ENCODE data around the gene HIRA. TPM values are rescaled to one million over a fixed set of nuclear protein-coding genes. Genes with fewer than 3 reads are reported as not detected.

The HIRA gene
- polyA plus RNA-seq, 2 donors = 4.5 to 11.5 TPM

DNA sequence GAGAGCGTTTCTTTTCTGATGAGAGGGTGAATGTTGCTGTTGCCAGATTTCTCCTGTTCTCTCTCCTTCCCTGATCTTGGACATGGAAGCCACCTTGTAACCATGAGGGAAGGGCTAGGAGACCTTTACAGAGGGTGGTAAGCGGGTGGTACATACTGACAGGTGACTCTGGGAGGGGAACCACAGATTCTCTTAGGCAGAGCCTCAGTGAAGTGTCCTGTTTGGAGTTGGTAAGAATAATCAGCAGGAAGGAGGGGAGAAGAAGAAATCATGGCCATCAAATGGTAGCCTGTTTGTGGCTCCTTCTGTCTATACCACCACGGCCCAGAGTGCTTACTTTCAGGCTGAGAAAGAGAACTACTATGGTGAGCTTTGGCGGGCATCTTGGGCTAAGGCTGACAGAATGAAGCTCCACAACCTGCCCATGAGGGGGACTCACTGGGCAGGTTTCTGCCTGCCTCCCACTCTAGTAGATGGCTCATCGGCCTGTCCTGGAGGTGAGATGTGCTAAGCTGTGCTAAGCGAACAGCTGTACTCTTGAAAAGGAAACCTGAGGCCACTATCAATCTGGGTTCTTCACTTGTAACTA lies 84.8 kb downstream of the HIRA start:
- WGBS, 2 donors = 96 to 97% methylated on average over 6 of the region's 6 CpGs
- Histone ChIP-seq H3K36me3 (ENCODE audit: control insufficient read depth in 2 of 2, insufficient read depth in 2 of 2, low read length in 1 of 2) (peaks cover 3 to 28% of the 10 kb centered on the region in 2 donors), H3K27me3 (ENCODE audit: control insufficient read depth in 1 of 2, insufficient read depth in 2 of 2, low read length in 2 of 2) (no peaks in the 10 kb centered on the region), H3K4me1 (ENCODE audit: control insufficient read depth in 2 of 2, insufficient read depth in 2 of 2, low read length in 1 of 2) (no peaks in the 10 kb centered on the region), H3K4me3 (ENCODE audit: low read depth in 1 of 2, low read length in 2 of 2) (no peak overlapping the region), H3K27ac (ENCODE audit: low read depth in 2 of 2, low read length in 1 of 2) (no peak overlapping the region), H3K9me3 (ENCODE audit: control insufficient read depth in 2 of 2, insufficient read depth in 1 of 2, low read depth in 1 of 2, low read length in 1 of 2) (no peaks in the 10 kb centered on the region)

DNA sequence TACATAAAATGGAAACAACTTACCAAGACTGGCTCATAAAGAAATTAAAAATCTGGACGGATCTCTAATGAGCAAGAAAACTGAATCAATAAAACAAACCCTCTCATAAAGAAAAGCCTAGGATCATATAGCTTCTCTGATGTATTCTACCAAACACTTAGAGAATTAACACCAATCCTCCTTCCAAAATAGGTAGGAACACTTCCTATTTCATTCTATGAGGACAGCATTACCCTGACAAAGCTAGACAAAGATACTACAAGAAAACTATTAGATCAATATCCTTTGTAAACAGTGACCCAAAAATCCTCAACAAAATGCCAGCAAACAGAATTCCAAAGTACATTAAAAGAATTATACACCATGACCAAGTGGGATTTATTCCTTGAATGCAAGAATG lies 87.1 kb downstream of the HIRA start:
- 75 to 95% methylated on average over 1 of the region's 1 CpG for WGBS, 2 donors
- Histone ChIP-seq H3K9me3 (ENCODE audit: control insufficient read depth in 2 of 2, insufficient read depth in 1 of 2, low read depth in 1 of 2, low read length in 1 of 2) (no peaks in the 10 kb centered on the region), H3K27me3 (ENCODE audit: control insufficient read depth in 1 of 2, insufficient read depth in 2 of 2, low read length in 2 of 2) (no peaks in the 10 kb centered on the region), H3K4me3 (ENCODE audit: low read depth in 1 of 2, low read length in 2 of 2) (no peak overlapping the region), H3K36me3 (ENCODE audit: control insufficient read depth in 2 of 2, insufficient read depth in 2 of 2, low read length in 1 of 2) (peaks cover 3 to 8% of the 10 kb centered on the region in 2 donors), H3K4me1 (ENCODE audit: control insufficient read depth in 2 of 2, insufficient read depth in 2 of 2, low read length in 1 of 2) (no peaks in the 10 kb centered on the region), H3K27ac (ENCODE audit: low read depth in 2 of 2, low read length in 1 of 2) (no peak overlapping the region)

DNA sequence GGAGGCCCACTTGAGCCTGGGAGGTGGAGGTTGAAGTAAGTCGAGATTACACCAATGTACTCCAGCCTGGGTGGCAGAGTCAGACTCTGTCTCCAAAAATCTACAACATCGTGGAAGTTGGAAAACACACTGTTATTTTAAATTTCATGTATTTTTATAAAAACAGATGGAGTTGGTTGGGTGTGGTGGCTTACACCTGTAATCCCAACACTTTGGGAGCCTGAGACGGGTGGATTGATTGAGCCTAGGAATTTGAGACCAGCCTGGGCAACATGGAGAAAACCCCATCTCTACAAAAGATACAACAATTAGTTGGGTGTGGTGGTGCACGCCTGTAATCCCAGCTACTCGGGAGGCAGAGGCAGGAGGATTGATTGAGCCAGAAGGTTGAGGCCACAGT lies 88.1 kb downstream of the HIRA start:
- WGBS, 2 donors = 98 to 99% methylated on average over 5 of the region's 5 CpGs
- H3K4me1 ChIP-seq (ENCODE audit: control insufficient read depth in 2 of 2, insufficient read depth in 2 of 2, low read length in 1 of 2) = no peaks in the 10 kb centered on the region
- H3K4me3 ChIP-seq (ENCODE audit: low read depth in 1 of 2, low read length in 2 of 2) = no peak overlapping the region
- no peak overlapping the region for H3K27ac ChIP-seq (ENCODE audit: low read depth in 2 of 2, low read length in 1 of 2)
- H3K27me3 ChIP-seq (ENCODE audit: control insufficient read depth in 1 of 2, insufficient read depth in 2 of 2, low read length in 2 of 2) = no peaks in the 10 kb centered on the region
- peaks cover 3 to 8% of the 10 kb centered on the region in 2 donors for H3K36me3 ChIP-seq (ENCODE audit: control insufficient read depth in 2 of 2, insufficient read depth in 2 of 2, low read length in 1 of 2)
- H3K9me3 ChIP-seq (ENCODE audit: control insufficient read depth in 2 of 2, insufficient read depth in 1 of 2, low read depth in 1 of 2, low read length in 1 of 2) = no peaks in the 10 kb centered on the region

DNA sequence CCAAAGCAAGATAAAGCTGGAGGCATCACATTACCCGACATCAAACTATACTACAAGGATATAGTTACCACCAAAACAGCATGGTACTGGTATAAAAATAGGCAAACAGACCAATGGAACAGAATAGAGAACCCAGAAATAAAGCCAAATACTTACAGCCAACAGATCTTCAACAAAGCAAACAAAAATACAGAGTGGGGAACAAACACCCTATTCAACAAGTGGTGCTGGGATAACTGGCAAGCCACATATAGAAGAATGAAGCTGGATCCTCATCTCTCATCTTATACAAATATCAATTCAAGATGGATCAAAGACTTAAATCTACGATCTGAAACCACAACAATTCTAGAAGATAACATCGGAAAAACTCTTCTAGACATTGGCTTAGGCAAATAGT lies 90.0 kb downstream of the HIRA start:
- no peak overlapping the region for H3K27ac ChIP-seq (ENCODE audit: low read depth in 2 of 2, low read length in 1 of 2)
- no peak overlapping the region for H3K4me3 ChIP-seq (ENCODE audit: low read depth in 1 of 2, low read length in 2 of 2)
- H3K9me3 ChIP-seq (ENCODE audit: control insufficient read depth in 2 of 2, insufficient read depth in 1 of 2, low read depth in 1 of 2, low read length in 1 of 2) = peaks cover 0 to 2% of the 10 kb centered on the region in 2 donors
- H3K36me3 ChIP-seq (ENCODE audit: control insufficient read depth in 2 of 2, insufficient read depth in 2 of 2, low read length in 1 of 2) = peaks cover 4 to 5% of the 10 kb centered on the region in 2 donors
- H3K27me3 ChIP-seq (ENCODE audit: control insufficient read depth in 1 of 2, insufficient read depth in 2 of 2, low read length in 2 of 2) = no peaks in the 10 kb centered on the region
- 74 to 96% methylated on average over 3 of the region's 3 CpGs for WGBS, 2 donors
- no peaks in the 10 kb centered on the region for H3K4me1 ChIP-seq (ENCODE audit: control insufficient read depth in 2 of 2, insufficient read depth in 2 of 2, low read length in 1 of 2)

DNA sequence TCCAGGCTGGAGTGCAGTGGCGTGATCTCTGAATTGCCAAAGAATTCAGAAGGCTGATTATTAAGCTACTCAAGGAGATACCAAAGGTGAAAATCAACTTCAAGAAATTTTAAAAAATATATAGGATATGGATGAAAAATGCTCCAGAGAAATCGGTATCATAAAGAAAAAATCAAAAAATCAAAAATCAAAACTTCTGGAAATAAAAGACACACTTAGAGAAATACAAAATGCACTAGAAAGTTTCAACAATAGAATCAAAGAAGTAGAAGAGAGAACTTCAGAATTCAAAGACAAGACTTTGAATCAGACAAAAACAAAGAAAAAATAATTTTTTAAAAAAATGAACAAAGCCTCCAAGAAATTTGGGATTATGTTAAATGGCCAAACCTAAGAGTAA lies 94.4 kb downstream of the HIRA start:
- H3K4me1 ChIP-seq (ENCODE audit: control insufficient read depth in 2 of 2, insufficient read depth in 2 of 2, low read length in 1 of 2) = no peaks in the 10 kb centered on the region
- H3K27me3 ChIP-seq (ENCODE audit: control insufficient read depth in 1 of 2, insufficient read depth in 2 of 2, low read length in 2 of 2) = no peaks in the 10 kb centered on the region
- no peak overlapping the region for H3K4me3 ChIP-seq (ENCODE audit: low read depth in 1 of 2, low read length in 2 of 2)
- peaks cover 0 to 4% of the 10 kb centered on the region in 2 donors for H3K9me3 ChIP-seq (ENCODE audit: control insufficient read depth in 2 of 2, insufficient read depth in 1 of 2, low read depth in 1 of 2, low read length in 1 of 2)
- WGBS, 2 donors = 98 to 99% methylated on average over 2 of the region's 2 CpGs
- H3K27ac ChIP-seq (ENCODE audit: low read depth in 2 of 2, low read length in 1 of 2) = no peak overlapping the region
- peaks cover 4 to 8% of the 10 kb centered on the region in 2 donors for H3K36me3 ChIP-seq (ENCODE audit: control insufficient read depth in 2 of 2, insufficient read depth in 2 of 2, low read length in 1 of 2)

DNA sequence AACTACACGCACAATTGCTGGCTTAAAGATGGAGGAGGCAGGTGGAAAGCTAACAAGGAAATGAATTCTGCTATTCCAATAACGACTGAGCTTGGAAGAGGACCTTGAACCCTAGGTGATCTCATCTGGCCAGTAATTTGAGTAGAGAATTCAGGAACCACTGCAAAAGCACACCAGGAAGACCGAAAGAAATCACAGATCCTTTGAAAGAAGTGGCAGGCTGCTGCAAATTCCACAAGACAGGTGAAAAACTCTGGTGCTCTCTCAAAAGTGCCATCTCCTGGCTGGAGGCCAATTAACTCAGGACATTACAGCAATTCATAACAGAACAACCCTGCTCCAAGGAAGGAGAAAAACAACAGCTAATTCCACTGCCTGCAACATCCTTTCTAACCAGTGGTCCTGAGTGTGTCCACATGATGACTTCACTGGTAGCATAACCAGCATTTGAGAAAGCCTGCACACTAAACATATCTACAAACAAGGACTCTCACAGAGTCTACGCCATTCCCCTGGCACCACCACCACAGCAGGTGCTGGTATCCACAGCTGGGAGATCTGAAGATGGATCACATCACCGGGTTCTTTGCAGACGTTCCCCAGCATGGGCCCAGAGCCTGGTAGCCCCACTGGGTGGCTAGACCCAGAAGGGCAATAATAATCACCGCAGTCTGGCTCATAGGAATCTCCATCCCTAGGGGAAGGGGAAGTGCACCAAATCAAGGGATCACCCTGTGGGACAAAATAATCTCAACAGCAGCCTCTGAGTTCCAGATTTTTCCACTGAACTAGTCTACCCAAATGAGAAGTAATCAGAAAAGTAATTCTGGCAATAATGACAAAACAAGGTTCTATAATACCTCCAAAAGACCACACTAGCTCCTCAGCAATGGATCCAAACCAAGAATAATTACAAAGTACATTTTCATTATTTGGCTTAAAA lies 95.1 kb downstream of the HIRA start:
- Histone ChIP-seq H3K27ac (ENCODE audit: low read depth in 2 of 2, low read length in 1 of 2) (no peak overlapping the region), H3K4me1 (ENCODE audit: control insufficient read depth in 2 of 2, insufficient read depth in 2 of 2, low read length in 1 of 2) (no peaks in the 10 kb centered on the region), H3K36me3 (ENCODE audit: control insufficient read depth in 2 of 2, insufficient read depth in 2 of 2, low read length in 1 of 2) (peaks cover 11% of the 10 kb centered on the region in 2 donors), H3K4me3 (ENCODE audit: low read depth in 1 of 2, low read length in 2 of 2) (no peak overlapping the region), H3K9me3 (ENCODE audit: control insufficient read depth in 2 of 2, insufficient read depth in 1 of 2, low read depth in 1 of 2, low read length in 1 of 2) (peaks cover 0 to 6% of the 10 kb centered on the region in 2 donors), H3K27me3 (ENCODE audit: control insufficient read depth in 1 of 2, insufficient read depth in 2 of 2, low read length in 2 of 2) (no peaks in the 10 kb centered on the region)
- WGBS, 2 donors = 91 to 95% methylated on average over 7 of the region's 7 CpGs

DNA sequence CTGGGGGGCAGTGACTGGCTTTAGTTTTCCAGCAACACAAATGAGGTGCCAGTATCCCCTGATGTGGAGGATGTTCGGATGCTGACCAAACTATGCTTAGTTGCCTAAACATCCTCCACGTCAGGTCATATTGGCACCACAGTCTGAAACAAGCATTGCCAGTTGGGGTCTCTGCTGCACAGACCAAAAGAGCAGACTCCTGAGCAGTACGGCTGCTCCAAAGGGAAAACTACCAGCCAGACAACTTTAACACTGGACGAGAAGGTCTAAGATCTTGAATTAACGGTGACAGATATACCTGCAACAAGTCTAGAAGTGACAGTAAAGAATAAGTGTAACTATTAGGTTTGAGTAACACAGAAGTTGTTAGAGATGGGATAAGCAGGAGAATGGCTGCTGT lies 99.6 kb downstream of the HIRA start:
- H3K36me3 ChIP-seq (ENCODE audit: control insufficient read depth in 2 of 2, insufficient read depth in 2 of 2, low read length in 1 of 2) = peaks cover 24 to 30% of the 10 kb centered on the region in 2 donors
- no peaks in the 10 kb centered on the region for H3K4me1 ChIP-seq (ENCODE audit: control insufficient read depth in 2 of 2, insufficient read depth in 2 of 2, low read length in 1 of 2)
- H3K27me3 ChIP-seq (ENCODE audit: control insufficient read depth in 1 of 2, insufficient read depth in 2 of 2, low read length in 2 of 2) = no peaks in the 10 kb centered on the region
- 95 to 99% methylated on average over 5 of the region's 5 CpGs for WGBS, 2 donors
- no peak overlapping the region for H3K4me3 ChIP-seq (ENCODE audit: low read depth in 1 of 2, low read length in 2 of 2)
- no peak overlapping the region for H3K27ac ChIP-seq (ENCODE audit: low read depth in 2 of 2, low read length in 1 of 2)
- peaks cover 0 to 6% of the 10 kb centered on the region in 2 donors for H3K9me3 ChIP-seq (ENCODE audit: control insufficient read depth in 2 of 2, insufficient read depth in 1 of 2, low read depth in 1 of 2, low read length in 1 of 2)

DNA sequence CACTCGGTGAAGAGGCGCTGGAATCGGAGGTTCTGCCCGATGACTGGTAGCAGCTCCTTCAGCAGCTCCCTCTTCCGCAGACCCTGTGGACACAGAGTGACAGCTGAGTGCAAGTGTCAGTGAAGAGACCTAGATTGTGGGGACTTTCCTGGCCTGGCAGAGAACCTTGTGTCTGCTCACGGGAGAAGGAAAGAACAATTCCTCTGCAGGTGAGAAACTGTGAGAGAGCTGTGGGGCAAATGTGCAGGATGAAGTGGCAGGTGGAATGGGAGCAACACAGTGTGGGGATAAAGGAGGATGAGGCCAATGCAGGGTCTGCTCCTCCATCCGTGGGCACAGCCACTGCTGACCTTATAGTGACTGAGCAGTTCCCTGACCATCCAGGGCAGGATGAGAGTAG lies 100.1 kb downstream of the HIRA start:
- Histone ChIP-seq H3K27ac (ENCODE audit: low read depth in 2 of 2, low read length in 1 of 2) (no peak overlapping the region), H3K4me3 (ENCODE audit: low read depth in 1 of 2, low read length in 2 of 2) (no peak overlapping the region), H3K36me3 (ENCODE audit: control insufficient read depth in 2 of 2, insufficient read depth in 2 of 2, low read length in 1 of 2) (peaks cover 22 to 27% of the 10 kb centered on the region in 2 donors), H3K9me3 (ENCODE audit: control insufficient read depth in 2 of 2, insufficient read depth in 1 of 2, low read depth in 1 of 2, low read length in 1 of 2) (peaks cover 0 to 4% of the 10 kb centered on the region in 2 donors), H3K4me1 (ENCODE audit: control insufficient read depth in 2 of 2, insufficient read depth in 2 of 2, low read length in 1 of 2) (no peaks in the 10 kb centered on the region), H3K27me3 (ENCODE audit: control insufficient read depth in 1 of 2, insufficient read depth in 2 of 2, low read length in 2 of 2) (no peaks in the 10 kb centered on the region)
- WGBS, 2 donors = 95 to 97% methylated on average over 7 of the region's 7 CpGs

DNA sequence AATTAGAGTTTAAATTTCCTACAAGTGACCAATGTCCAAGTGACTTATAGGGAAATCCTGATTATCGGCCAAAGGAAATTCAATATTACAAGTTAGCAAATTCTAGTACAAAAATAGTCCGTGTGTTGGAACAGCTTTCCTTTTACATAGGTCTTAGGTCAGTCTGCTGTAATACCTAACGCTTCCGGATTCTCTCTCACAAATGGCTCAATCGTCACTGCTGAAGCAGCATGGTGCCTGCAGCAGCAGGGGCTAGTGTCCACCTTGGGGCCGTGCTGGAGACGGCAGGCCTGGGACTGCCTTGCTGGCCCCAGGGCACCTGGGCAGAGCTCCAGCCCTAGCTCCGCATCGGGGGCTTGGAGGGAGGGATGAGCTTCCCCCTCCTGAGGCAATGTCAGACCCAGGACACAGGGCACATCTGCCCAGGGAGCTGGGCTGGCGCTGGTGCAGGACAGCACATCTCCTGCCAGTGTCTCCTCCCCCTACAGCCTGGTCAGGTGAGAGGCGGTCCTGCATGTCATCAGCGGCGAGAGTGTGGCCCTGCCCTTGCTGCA lies 100.6 kb downstream of the HIRA start:
- Histone ChIP-seq H3K36me3 (ENCODE audit: control insufficient read depth in 2 of 2, insufficient read depth in 2 of 2, low read length in 1 of 2) (peaks cover 17 to 25% of the 10 kb centered on the region in 2 donors), H3K4me3 (ENCODE audit: low read depth in 1 of 2, low read length in 2 of 2) (no peak overlapping the region), H3K27ac (ENCODE audit: low read depth in 2 of 2, low read length in 1 of 2) (no peak overlapping the region), H3K4me1 (ENCODE audit: control insufficient read depth in 2 of 2, insufficient read depth in 2 of 2, low read length in 1 of 2) (no peaks in the 10 kb centered on the region), H3K27me3 (ENCODE audit: control insufficient read depth in 1 of 2, insufficient read depth in 2 of 2, low read length in 2 of 2) (no peaks in the 10 kb centered on the region), H3K9me3 (ENCODE audit: control insufficient read depth in 2 of 2, insufficient read depth in 1 of 2, low read depth in 1 of 2, low read length in 1 of 2) (peaks cover 0 to 2% of the 10 kb centered on the region in 2 donors)
- 95 to 96% methylated on average over 13 of the region's 13 CpGs for WGBS, 2 donors
